Thyroid gland (tissue), 4 donors: ENCODE results near the gene HOXD10.

Experiments used
- POLR2A ChIP-seq, 2 donors: fragments of 450-650 bp; IDR thresholded peaks; one replicate each; pipeline ENCODE4 v1.6.1; 2017; ENCODE audit warnings: antibody characterized with exemption in 2 of 2, mild to moderate bottlenecking in 2 of 2, moderate library complexity in 1 of 2
- TF ChIP-seq, protein P1 (sequence below), 6 experiments: fragments of 200-600 bp in 3 of 6; fragments of 450-650 bp in 3 of 6; sonication (generic) in 3 of 6; IDR thresholded peaks; one replicate each; pipeline ENCODE4 v1.5.1; 2016 to 2019; ENCODE audit warnings: antibody characterized with exemption in 6 of 6, mild to moderate bottlenecking in 2 of 6, inconsistent platforms in 1 of 6, moderate library complexity in 1 of 6

DNA sequence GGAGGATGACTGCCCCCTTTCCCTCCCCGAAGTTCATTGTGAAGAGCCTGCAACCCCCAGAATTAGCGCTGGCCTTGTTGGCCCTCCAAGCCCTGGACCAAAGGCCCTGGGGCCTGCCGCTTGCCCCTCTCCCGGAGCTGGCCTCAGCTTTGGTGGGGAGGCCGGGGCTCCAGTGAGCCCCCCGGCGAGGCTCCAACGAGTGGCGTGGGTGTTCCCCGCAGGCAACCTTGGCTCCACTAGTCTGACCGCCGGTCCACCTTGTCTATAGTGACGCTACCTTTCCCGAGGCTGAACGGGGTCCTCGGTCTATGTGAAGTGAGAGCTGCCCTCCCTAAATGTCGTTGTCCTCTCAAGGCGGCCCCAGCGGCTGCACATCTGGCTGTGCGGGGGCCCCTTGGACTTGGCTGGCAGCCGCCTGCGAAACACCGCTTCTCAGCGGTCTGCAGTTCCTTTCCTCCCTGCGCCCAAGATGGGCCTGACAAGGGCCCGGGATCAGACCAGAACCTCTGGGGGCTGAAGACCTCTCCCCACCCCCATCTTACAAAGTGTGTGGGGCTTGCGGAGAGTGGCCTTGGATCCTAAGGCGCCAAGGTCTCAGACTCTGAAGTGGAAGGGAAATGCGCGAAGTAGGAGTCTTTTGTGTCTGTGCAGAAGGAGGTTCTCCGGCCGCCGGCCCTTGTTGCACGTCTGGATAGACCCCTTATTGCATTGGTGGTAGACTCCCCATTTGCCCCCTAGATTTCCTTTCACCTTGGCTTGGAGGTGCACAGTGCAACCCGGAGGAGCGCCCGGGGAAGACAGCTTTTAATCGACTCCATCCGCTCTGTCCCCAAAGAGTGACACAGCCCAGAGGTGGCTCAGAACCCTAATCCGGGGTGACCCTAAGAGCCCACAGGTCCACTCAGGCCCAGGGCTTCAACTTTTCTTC, 3.9 kb upstream of the HOXD10 start:
- TF ChIP-seq POLR2A (IDR thresholded peaks at IDR 0.05): no peak
- TF ChIP-seq, protein P1, sequence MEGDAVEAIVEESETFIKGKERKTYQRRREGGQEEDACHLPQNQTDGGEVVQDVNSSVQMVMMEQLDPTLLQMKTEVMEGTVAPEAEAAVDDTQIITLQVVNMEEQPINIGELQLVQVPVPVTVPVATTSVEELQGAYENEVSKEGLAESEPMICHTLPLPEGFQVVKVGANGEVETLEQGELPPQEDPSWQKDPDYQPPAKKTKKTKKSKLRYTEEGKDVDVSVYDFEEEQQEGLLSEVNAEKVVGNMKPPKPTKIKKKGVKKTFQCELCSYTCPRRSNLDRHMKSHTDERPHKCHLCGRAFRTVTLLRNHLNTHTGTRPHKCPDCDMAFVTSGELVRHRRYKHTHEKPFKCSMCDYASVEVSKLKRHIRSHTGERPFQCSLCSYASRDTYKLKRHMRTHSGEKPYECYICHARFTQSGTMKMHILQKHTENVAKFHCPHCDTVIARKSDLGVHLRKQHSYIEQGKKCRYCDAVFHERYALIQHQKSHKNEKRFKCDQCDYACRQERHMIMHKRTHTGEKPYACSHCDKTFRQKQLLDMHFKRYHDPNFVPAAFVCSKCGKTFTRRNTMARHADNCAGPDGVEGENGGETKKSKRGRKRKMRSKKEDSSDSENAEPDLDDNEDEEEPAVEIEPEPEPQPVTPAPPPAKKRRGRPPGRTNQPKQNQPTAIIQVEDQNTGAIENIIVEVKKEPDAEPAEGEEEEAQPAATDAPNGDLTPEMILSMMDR (IDR thresholded peaks at IDR 0.05): no peak
